Globus pallidus (tissue), 1 donor: ENCODE data around the gene AJUBA.

Experiments
- DNase-seq: peaks from one replicate; pipeline ENCODE4 v3.0.0-alpha.2; 2015; ENCODE audit warnings: low spot score

AJUBA gene

DNA sequence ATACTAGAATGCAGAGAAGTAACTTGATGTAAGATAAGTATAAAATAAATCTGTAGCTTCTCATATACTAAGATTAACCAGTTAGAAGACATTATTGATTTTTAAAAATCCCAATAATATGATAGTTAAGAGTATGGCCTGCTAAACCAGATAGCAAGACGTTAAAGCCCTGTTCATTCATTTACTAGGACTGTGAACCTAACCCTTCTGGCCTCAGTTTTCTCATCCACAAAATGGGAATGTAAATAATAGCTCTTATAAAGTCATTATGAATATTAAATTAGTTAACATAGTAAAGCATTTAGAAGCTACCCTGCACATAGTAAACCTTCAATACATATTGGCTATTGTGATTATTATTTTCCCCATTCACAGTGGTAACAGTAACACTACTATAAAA is 47.2 kb downstream of the AJUBA start:
- DNase-seq, result no peak

- no peak for DNase-seq
These were observed 50.2 kb downstream of the AJUBA start for GRCh38 chr14:22932146-22932545.

DNA sequence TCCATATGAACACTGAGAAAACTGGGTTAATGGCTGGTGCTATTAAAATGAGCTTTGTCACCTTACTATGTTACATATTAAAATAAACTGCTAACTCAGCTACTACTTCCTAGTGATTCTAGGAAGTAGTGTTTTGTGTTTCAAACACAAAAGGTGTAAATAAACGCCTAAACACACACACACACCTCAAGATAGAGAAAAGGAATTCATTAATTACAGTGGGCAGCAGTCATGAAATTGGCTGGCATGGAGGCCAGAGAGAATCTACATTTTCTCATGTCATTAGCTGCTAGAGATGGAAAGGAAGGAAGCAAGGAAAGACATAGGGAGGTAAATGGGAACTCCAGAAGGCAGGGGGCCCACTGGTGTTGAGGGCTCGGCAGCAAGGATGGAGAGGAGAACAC is 52.4 kb downstream of the AJUBA start:
- no peak for DNase-seq

- DNase-seq, result peak; percentile 100
These were observed 53.0 kb downstream of the AJUBA start, which contains the start of gene PRMT5 for GRCh38 chr14:22929104-22929960. PRMT5 (minus strand) TSS chr14:22929376; CDS start chr14:22929361, 15 bp downstream.

DNA sequence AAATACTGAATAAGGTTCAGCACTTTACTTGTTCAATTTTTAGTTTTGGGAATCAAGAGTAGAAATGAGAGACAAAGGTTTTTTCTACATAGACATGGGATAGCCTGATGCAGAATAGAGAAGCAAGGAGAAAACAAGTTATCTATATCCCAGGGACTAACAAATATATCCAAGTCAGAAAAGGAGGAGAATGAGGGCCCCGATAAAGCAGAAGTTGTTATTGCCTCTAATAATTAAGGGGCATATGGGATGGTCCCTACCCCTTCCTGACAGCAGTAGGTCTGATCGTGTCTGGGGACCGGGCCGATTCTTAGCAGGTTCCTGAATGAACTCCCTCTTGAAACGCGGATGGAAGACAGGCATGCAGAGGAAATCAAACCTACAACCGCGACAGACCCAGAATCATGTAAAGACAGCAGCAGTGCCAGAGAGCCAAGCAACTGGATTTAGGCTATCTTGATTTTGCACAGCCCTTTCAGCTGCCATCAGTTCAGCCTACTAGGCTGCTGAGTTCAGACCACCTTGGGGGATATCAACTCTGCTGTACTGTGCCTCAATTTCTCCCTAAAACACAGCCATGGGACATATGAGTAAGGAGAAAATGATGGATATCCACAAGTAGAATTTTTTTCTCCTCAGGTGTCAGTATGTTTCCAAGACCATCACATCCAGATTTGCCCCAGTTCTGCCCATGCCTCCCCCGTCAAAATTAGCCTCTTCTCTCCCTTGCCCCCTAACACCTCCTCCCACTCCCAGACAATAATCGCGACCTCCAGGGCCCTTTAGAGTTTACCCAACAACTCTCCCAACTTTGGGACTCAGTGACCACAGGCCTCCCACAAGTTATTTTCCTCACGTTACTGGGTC is 53.9 kb downstream of the AJUBA start:
- no peak for DNase-seq

- no peak for DNase-seq
These were observed 56.0 kb downstream of the AJUBA start for GRCh38 chr14:22926316-22926715.

DNA sequence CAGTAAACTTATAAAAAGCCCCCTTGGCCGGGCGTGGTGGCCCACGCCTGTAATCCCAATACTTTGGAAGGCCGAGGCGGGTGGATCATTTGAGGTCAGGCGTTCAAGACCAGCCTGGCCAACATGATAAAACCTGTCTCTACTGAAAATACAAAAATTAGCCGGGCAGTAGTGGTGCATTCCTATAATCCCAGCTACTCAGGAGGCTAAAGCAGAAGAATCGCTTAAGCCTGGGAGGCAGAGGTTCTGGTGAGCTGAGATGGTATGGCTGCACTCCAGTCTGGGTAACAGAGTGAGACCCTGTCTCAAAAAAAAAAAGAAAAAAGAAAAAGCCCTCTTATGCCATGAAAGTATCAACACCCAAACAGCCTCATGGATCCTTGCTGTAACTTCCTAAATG is 56.8 kb downstream of the AJUBA start:
- no peak for DNase-seq

GRCh38 chr14:22923746-22924145 is 58.6 kb downstream of the AJUBA start:
- no peak for DNase-seq

DNA sequence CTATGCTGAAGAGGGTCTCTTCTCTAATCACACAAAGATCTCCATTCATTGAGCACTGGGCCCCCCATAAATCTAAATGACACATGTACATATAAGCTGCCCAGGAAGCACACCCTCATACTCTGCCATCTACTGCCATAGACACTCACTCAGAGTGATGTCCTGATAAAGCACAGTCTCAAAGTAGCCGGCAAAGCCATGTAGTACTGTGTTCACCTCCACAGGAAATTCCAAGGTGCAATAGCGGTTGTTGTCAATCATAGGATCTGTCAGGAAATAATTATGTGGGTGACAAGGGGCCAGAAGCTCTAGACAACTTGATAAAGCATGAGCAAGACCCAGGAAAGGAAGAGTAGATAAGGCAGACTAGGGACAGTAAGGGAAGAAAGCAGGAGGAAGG is 60.1 kb downstream of the AJUBA start:
- no peak for DNase-seq
